HepG2 (cell line): ENCODE data around the gene MOV10L1. TPM values are rescaled to one million over a fixed set of nuclear protein-coding genes. Genes with fewer than 3 reads are reported as not detected.
A peak's percentile ranks its signal among the peaks of the same experiment; 100 is the strongest.

Source experiments
- ATAC-seq: fragments of 200-7000 bp; cut with Tn5 transposase; 3 replicates; pipeline ENCODE4 v1.9.1; 2020; ENCODE audit warnings: mild to moderate bottlenecking, moderate library complexity
- BruUV-seq: library from RNA; stranded (reverse); fragments of 400-500 nt; replicated peaks from 2 replicates; lab custom pipeline; 2021; lab: Mats Ljungman, UMichigan
- CTCF ChIA-PET: fragments of 300-600 bp; formaldehyde crosslinking; extraction: SDS; loops from one replicate; lab custom pipeline; 2021; ENCODE audit warnings: low total read pairs, inconsistent platforms, low intra/inter-chr PET ratio; lab: Yijun Ruan, JAX
- POLR2A ChIA-PET: fragments of 350-600 bp; sonication (Branson Sonifier 250); formaldehyde crosslinking; loops from one replicate; lab custom pipeline; 2020; ENCODE audit warnings: antibody characterized with exemption, inconsistent platforms; lab: Yijun Ruan, JAX
- DNase-seq: peaks from one replicate; pipeline ENCODE4 v3.0.0-alpha.2; 2015; ENCODE audit warnings: low spot score
- FAIRE-seq: peaks from 3 replicates; lab custom pipeline; 2011; peaks lifted over from hg19 to GRCh38; lab: Jason Lieb, UNC
- H2AFZ ChIP-seq: one replicate; pipeline ENCODE4 v1.6.1; 2011; ENCODE audit warnings: low read length, inconsistent platforms
- H3K27ac ChIP-seq: fragments of 300-600 bp; 3 replicates; pipeline ENCODE4 v1.8.0; 2011; ENCODE audit warnings: mixed run types, mild to moderate bottlenecking, mixed read lengths, low read length, inconsistent platforms; ENCODE audit not compliant: insufficient read depth; ENCODE audit errors: extremely low read length
- H3K27me3 ChIP-seq, 2 experiments: fragments of 200-600 bp in 1 of 2; 2 replicates in 1 of 2; 3 replicates in 1 of 2; pipeline versions ENCODE4 v1.6.0 to v1.8.0; 2011; ENCODE audit warnings: low read length in 2 of 2, mild to moderate bottlenecking in 2 of 2, moderate library complexity in 2 of 2, inconsistent platforms in 1 of 2; ENCODE audit not compliant: insufficient read depth in 2 of 2, control insufficient read depth in 1 of 2
- H3K36me3 ChIP-seq, 2 experiments: fragments of 200-600 bp in 1 of 2; replicated peaks in 1 of 2; 2 replicates in 1 of 2; 3 replicates in 1 of 2; pipeline versions ENCODE4 v1.5.1 to v1.8.0; 2011; ENCODE audit warnings: low read length in 2 of 2, inconsistent platforms in 1 of 2; ENCODE audit not compliant: insufficient read depth in 2 of 2, control insufficient read depth in 1 of 2
- H3K4me1 ChIP-seq: 2 replicates; pipeline ENCODE4 v1.5.1; 2012; ENCODE audit warnings: low read length, inconsistent platforms; ENCODE audit not compliant: insufficient read depth
- H3K4me2 ChIP-seq: 2 replicates; pipeline ENCODE4 v1.6.0; 2011; ENCODE audit warnings: low read depth, low read length, inconsistent platforms
- H3K4me3 ChIP-seq, 3 experiments: fragments of 200-600 bp in 1 of 3; sonication (generic), shearing (Covaris generic) in 1 of 3; replicated peaks in 1 of 3; 2 replicates each; pipeline ENCODE4 v1.5.1; 2011 to 2016; ENCODE audit warnings: low read length in 3 of 3, inconsistent platforms in 2 of 3, low read depth in 2 of 3, mild to moderate bottlenecking in 2 of 3, control low read depth in 1 of 3, mixed read lengths in 1 of 3; ENCODE audit not compliant: insufficient read depth in 1 of 3
- H3K79me2 ChIP-seq: one replicate; pipeline ENCODE4 v1.6.1; 2011; ENCODE audit warnings: low read length, inconsistent platforms; ENCODE audit not compliant: insufficient read depth
- H3K9ac ChIP-seq: 2 replicates; pipeline ENCODE4 v1.6.0; 2011; ENCODE audit warnings: mild to moderate bottlenecking, low read depth, low read length, inconsistent platforms; ENCODE audit not compliant: insufficient read depth
- H3K9me3 ChIP-seq: 2 replicates; pipeline ENCODE4 v1.5.1; 2012; ENCODE audit warnings: mild to moderate bottlenecking, low read length
- H4K20me1 ChIP-seq: 2 replicates; pipeline ENCODE4 v1.6.0; 2011; ENCODE audit warnings: inconsistent platforms, mild to moderate bottlenecking, low read length, moderate library complexity; ENCODE audit not compliant: insufficient read depth
- ZNF543 ChIP-seq: sonication (generic); formaldehyde crosslinking; IDR thresholded peaks from 2 replicates; pipeline ENCODE4 v1.4.0; 2020; ENCODE audit warnings: mild to moderate bottlenecking, missing genetic modification reagents
- WGBS: methylation state at CpG from one replicate; pipeline ENCODE4 v1.1.6; 2017; ENCODE audit warnings: low lambda C conversion rate; 5-methylcytosine and 5-hydroxymethylcytosine counted together
- in situ Hi-C: cut with HindIII; loops from 2 replicates; pipeline ENCODE4 v1.10.0; 2017; ENCODE audit warnings: low pct_unique_long_range_greater_than_20kb; ENCODE audit not compliant: extremely low pct_ligation_motif_present
- intact Hi-C: fragments of 100-400 bp; cut with micrococcal nuclease; formaldehyde crosslinking; loops from one replicate; pipeline ENCODE4 v1.10.0; 2022; ENCODE audit not compliant: unreplicated experiment
- polyA plus RNA-seq, 8 experiments: library from polyadenylated mRNA; depleted of rRNA in 3 of 8; stranded (reverse) in 7 of 8; unstranded in 1 of 8; fragments of >200 nt; fragmentation: Illumina TruSeq in 4 of 8; extraction: Trizol in 4 of 8; gene quantifications; 2 replicates each; pipeline versions ENCODE4 v1.2.1 to v1.2.3, GENCODE V29; 2011 to 2016; ENCODE audit warnings: low read depth in 4 of 8, missing spikeins in 1 of 8, mixed read lengths in 1 of 8; ENCODE audit not compliant: insufficient read depth in 1 of 8
- total RNA-seq, 5 experiments: library from RNA; depleted of rRNA; stranded (reverse); fragments of >200 nt; fragmentation: Illumina TruSeq; extraction: Trizol; gene quantifications; 2 replicates each; pipeline ENCODE4 v1.2.3, GENCODE V29; 2016; ENCODE audit warnings: low read depth in 1 of 5
- TF ChIP-seq, protein P1 (sequence below): sonication (generic); formaldehyde crosslinking; IDR thresholded peaks from 2 replicates; pipeline ENCODE4 v1.4.0; 2020; ENCODE audit warnings: missing genetic modification reagents
- TF ChIP-seq, protein P2 (sequence below): sonication (generic); formaldehyde crosslinking; IDR thresholded peaks from 2 replicates; pipeline ENCODE4 v1.5.0; 2020; ENCODE audit warnings: mild to moderate bottlenecking, missing genetic modification reagents, moderate library complexity

MOV10L1 gene
- total and polyA plus RNA-seq, 2 of the 13 experiments (the other 11 are each of a cell fraction or from before 2014, with no cell fraction given), result 0.11 to 0.12 TPM

- peaks cover 0 to 42% of the 10 kb centered on the region in 2 experiments for H3K27me3 ChIP-seq
- FAIRE-seq, result no peak
- H4K20me1 ChIP-seq, result no peaks in the 10 kb centered on the region
- no peak overlapping the region for H2AFZ ChIP-seq
- peak overlapping the region; percentile 8; the same call in 1 of the 2 replicates for H3K4me2 ChIP-seq
- no peak overlapping the region for H3K9ac ChIP-seq
- in situ Hi-C loops (no loop called here), intact Hi-C loops (no loop called here)
- ChIA-PET CTCF (interaction anchor here (4.3 kb wide), 1 partner anchor 59 kb away, joined by 39 read pairs; no protein-coding TSS in a partner anchor), POLR2A (no interaction called here)
- no peak for ATAC-seq
- BruUV-seq, result no TSS peak
- 44% methylated on average over 18 of the region's 35 CpGs for WGBS
- H3K4me1 ChIP-seq, result peaks cover 57% of the 10 kb centered on the region
- no peaks in the 10 kb centered on the region for H3K79me2 ChIP-seq
- H3K9me3 ChIP-seq, result no peaks in the 10 kb centered on the region
- H3K36me3 ChIP-seq, result no peaks in the 10 kb centered on the region
- no peak for TF ChIP-seq ZNF543
- TF ChIP-seq, protein P1, sequence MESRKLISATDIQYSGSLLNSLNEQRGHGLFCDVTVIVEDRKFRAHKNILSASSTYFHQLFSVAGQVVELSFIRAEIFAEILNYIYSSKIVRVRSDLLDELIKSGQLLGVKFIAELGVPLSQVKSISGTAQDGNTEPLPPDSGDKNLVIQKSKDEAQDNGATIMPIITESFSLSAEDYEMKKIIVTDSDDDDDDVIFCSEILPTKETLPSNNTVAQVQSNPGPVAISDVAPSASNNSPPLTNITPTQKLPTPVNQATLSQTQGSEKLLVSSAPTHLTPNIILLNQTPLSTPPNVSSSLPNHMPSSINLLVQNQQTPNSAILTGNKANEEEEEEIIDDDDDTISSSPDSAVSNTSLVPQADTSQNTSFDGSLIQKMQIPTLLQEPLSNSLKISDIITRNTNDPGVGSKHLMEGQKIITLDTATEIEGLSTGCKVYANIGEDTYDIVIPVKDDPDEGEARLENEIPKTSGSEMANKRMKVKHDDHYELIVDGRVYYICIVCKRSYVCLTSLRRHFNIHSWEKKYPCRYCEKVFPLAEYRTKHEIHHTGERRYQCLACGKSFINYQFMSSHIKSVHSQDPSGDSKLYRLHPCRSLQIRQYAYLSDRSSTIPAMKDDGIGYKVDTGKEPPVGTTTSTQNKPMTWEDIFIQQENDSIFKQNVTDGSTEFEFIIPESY, result 0 out of 2 replicates have a peak, but pooled peaks have one; percentile 27
- TF ChIP-seq, protein P2, sequence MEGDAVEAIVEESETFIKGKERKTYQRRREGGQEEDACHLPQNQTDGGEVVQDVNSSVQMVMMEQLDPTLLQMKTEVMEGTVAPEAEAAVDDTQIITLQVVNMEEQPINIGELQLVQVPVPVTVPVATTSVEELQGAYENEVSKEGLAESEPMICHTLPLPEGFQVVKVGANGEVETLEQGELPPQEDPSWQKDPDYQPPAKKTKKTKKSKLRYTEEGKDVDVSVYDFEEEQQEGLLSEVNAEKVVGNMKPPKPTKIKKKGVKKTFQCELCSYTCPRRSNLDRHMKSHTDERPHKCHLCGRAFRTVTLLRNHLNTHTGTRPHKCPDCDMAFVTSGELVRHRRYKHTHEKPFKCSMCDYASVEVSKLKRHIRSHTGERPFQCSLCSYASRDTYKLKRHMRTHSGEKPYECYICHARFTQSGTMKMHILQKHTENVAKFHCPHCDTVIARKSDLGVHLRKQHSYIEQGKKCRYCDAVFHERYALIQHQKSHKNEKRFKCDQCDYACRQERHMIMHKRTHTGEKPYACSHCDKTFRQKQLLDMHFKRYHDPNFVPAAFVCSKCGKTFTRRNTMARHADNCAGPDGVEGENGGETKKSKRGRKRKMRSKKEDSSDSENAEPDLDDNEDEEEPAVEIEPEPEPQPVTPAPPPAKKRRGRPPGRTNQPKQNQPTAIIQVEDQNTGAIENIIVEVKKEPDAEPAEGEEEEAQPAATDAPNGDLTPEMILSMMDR (CRISPR knock-in tag), result 0 out of 2 replicates have a peak, but pooled peaks have one; percentile 5
- DNase-seq, result no peak
- no peak overlapping the region for H3K4me3 ChIP-seq
- H3K27ac ChIP-seq, result no peak overlapping the region
Measured at GRCh38 chr22:50150161-50151129, 60.6 kb downstream of the MOV10L1 start.
